IMR-90 (cell line): ENCODE data around the gene NAA60. TPM values are rescaled to one million over a fixed set of nuclear protein-coding genes. Genes with fewer than 3 reads are reported as not detected.
A peak's percentile ranks its signal among the peaks of the same experiment; 100 is the strongest.

ENCODE experiments used
- ATAC-seq: fragments of 200-7000 bp; cut with Tn5 transposase; 2 replicates; pipeline ENCODE4 v1.9.1; 2020; ENCODE audit warnings: low read depth, mild to moderate bottlenecking, moderate library complexity
- BruUV-seq: library from RNA; stranded (reverse); fragments of 400-500 nt; replicated peaks from 2 replicates; lab custom pipeline; 2021; lab: Mats Ljungman, UMichigan
- CTCF ChIA-PET: fragments of 300-600 bp; formaldehyde crosslinking; extraction: SDS; loops from one replicate; lab custom pipeline; 2021; ENCODE audit warnings: antibody characterized with exemption; lab: Yijun Ruan, JAX
- POLR2A ChIA-PET: fragments of 300-600 bp; sonication (Branson Sonifier 250); formaldehyde crosslinking; loops from one replicate; lab custom pipeline; 2022; ENCODE audit warnings: antibody characterized with exemption; ENCODE audit not compliant: unreplicated experiment; lab: Charles Lee
- DNase-seq: peaks from one replicate; pipeline ENCODE4 v3.0.0; 2013
- H2AFZ ChIP-seq: replicated peaks from 2 replicates; pipeline ENCODE3; 2013; ENCODE audit warnings: low read length, mild to moderate bottlenecking; ENCODE audit not compliant: poor library complexity
- H2AK5ac ChIP-seq: 2 replicates; pipeline ENCODE4 v1.6.1; 2013; ENCODE audit warnings: low read depth, low read length, inconsistent platforms
- H2AK9ac ChIP-seq: replicated peaks from 2 replicates; pipeline ENCODE3; 2013; ENCODE audit warnings: mild to moderate bottlenecking, low read depth, low read length, moderate library complexity; ENCODE audit not compliant: poor library complexity
- H2BK120ac ChIP-seq: 2 replicates; pipeline ENCODE4 v1.6.1; 2013; ENCODE audit warnings: low read depth, low read length, inconsistent platforms
- H2BK15ac ChIP-seq: 3 replicates; pipeline ENCODE4 v1.6.1; 2013; ENCODE audit warnings: low read depth, low read length, inconsistent platforms
- H2BK20ac ChIP-seq: 2 replicates; pipeline ENCODE4 v1.6.1; 2013; ENCODE audit warnings: low read depth, mild to moderate bottlenecking, inconsistent platforms, low read length, moderate library complexity
- H2BK5ac ChIP-seq: 2 replicates; pipeline ENCODE4 v1.6.1; 2013; ENCODE audit warnings: mild to moderate bottlenecking, low read depth, low read length, inconsistent platforms; ENCODE audit not compliant: poor library complexity, severe bottlenecking
- H3K14ac ChIP-seq: replicated peaks from 2 replicates; pipeline ENCODE4 v1.6.1; 2013; ENCODE audit warnings: low read depth, low read length, inconsistent platforms
- H3K18ac ChIP-seq: 2 replicates; pipeline ENCODE4 v1.6.1; 2013; ENCODE audit warnings: low read depth, low read length, control low read depth
- H3K23ac ChIP-seq: 2 replicates; pipeline ENCODE4 v1.6.1; 2013; ENCODE audit warnings: low read depth, low read length, inconsistent platforms
- H3K27ac ChIP-seq: 2 replicates; pipeline ENCODE4 v1.5.1; 2013; ENCODE audit warnings: mild to moderate bottlenecking, control low read depth, low read length; ENCODE audit not compliant: insufficient read depth
- H3K27me3 ChIP-seq: 2 replicates; pipeline ENCODE4 v1.6.1; 2013; ENCODE audit warnings: low read length; ENCODE audit not compliant: control insufficient read depth, insufficient read depth
- H3K36me3 ChIP-seq: 2 replicates; pipeline ENCODE4 v1.6.1; 2013; ENCODE audit warnings: low read length, mixed read lengths; ENCODE audit not compliant: control insufficient read depth, insufficient read depth
- H3K4ac ChIP-seq: 2 replicates; pipeline ENCODE4 v1.6.1; 2013; ENCODE audit warnings: low read depth, low read length, inconsistent platforms
- H3K4me1 ChIP-seq: 2 replicates; pipeline ENCODE4 v1.6.1; 2013; ENCODE audit warnings: low read length, mixed read lengths; ENCODE audit not compliant: control insufficient read depth, insufficient read depth
- H3K4me2 ChIP-seq: 2 replicates; pipeline ENCODE4 v1.6.1; 2013; ENCODE audit warnings: low read depth, mild to moderate bottlenecking, control low read depth, low read length, moderate library complexity
- H3K4me3 ChIP-seq: 2 replicates; pipeline ENCODE4 v1.5.1; 2013; ENCODE audit warnings: low read depth, mild to moderate bottlenecking, control low read depth, low read length, moderate library complexity; ENCODE audit not compliant: insufficient read depth
- H3K56ac ChIP-seq: 2 replicates; pipeline ENCODE4 v1.6.1; 2013; ENCODE audit warnings: low read length, inconsistent platforms; ENCODE audit not compliant: insufficient read depth; ENCODE audit errors: extremely low read depth
- H3K79me1 ChIP-seq, 2 experiments: 2 replicates each; pipeline ENCODE4 v1.6.1; 2013; ENCODE audit warnings: low read length in 2 of 2, inconsistent platforms in 1 of 2, low read depth in 1 of 2
- H3K9ac ChIP-seq: 2 replicates; pipeline ENCODE4 v1.6.1; 2013; ENCODE audit warnings: low read depth, low read length, control low read depth
- H3K9me1 ChIP-seq: 2 replicates; pipeline ENCODE4 v1.6.1; 2013; ENCODE audit warnings: low read length, inconsistent platforms; ENCODE audit not compliant: insufficient read depth
- H3K9me3 ChIP-seq: 2 replicates; pipeline ENCODE4 v1.6.1; 2013; ENCODE audit warnings: low read length; ENCODE audit not compliant: control insufficient read depth, insufficient read depth
- H4K20me1 ChIP-seq: 2 replicates; pipeline ENCODE4 v1.6.1; 2013; ENCODE audit warnings: low read length, inconsistent platforms; ENCODE audit not compliant: insufficient read depth
- H4K5ac ChIP-seq: 2 replicates; pipeline ENCODE4 v1.6.1; 2013; ENCODE audit warnings: mild to moderate bottlenecking, low read depth, low read length, control low read depth
- H4K8ac ChIP-seq, 2 experiments: 2 replicates each; pipeline ENCODE4 v1.6.1; 2013; ENCODE audit warnings: low read depth in 2 of 2, low read length in 2 of 2, control low read depth in 1 of 2, inconsistent platforms in 1 of 2
- H4K91ac ChIP-seq: 2 replicates; pipeline ENCODE4 v1.6.1; 2013; ENCODE audit warnings: low read depth, low read length, inconsistent platforms; ENCODE audit not compliant: insufficient read depth
- BHLHE40 ChIP-seq: fragments of 150-350 bp; IDR thresholded peaks from 2 replicates; pipeline ENCODE4 v1.6.1; 2016; ENCODE audit warnings: mild to moderate bottlenecking, low read depth, low read length
- CEBPB ChIP-seq: IDR thresholded peaks from 2 replicates; pipeline ENCODE4 v1.6.1; 2012; ENCODE audit warnings: low read depth, low read length, improper control_type of control experiment
- CHD1 ChIP-seq: IDR thresholded peaks from 2 replicates; pipeline ENCODE4 v1.6.1; 2012; ENCODE audit warnings: low read depth, low read length, improper control_type of control experiment
- MAFK ChIP-seq: IDR thresholded peaks from 2 replicates; pipeline ENCODE4 v1.6.1; 2012; ENCODE audit warnings: low read depth, low read length, improper control_type of control experiment
- MAZ ChIP-seq: IDR thresholded peaks from 2 replicates; pipeline ENCODE4 v1.6.1; 2012; ENCODE audit warnings: low read depth, mild to moderate bottlenecking, low read length, improper control_type of control experiment, moderate library complexity, borderline replicate concordance
- MXI1 ChIP-seq: IDR thresholded peaks from 2 replicates; pipeline ENCODE4 v1.6.1; 2012; ENCODE audit warnings: low read depth, mild to moderate bottlenecking, low read length, moderate library complexity, borderline replicate concordance
- POLR2A ChIP-seq: IDR thresholded peaks from 2 replicates; pipeline ENCODE4 v1.6.1; 2012; ENCODE audit warnings: mild to moderate bottlenecking, low read depth, low read length
- RAD21 ChIP-seq: IDR thresholded peaks from 2 replicates; pipeline ENCODE4 v1.6.1; 2012; ENCODE audit warnings: low read length, improper control_type of control experiment
- RFX5 ChIP-seq: IDR thresholded peaks from 2 replicates; pipeline ENCODE4 v1.8.0; 2012; ENCODE audit warnings: low read depth, mild to moderate bottlenecking, low read length, moderate library complexity
- WGBS, 2 experiments: methylation state at CpG; one replicate each; pipeline versions ENCODE4 v1.1.5 to v1.1.7; 2013; ENCODE audit warnings: missing lambda C conversion rate in 2 of 2; ENCODE audit not compliant: insufficient read length in 1 of 2; ENCODE audit errors: extremely low coverage in 2 of 2; 5-methylcytosine and 5-hydroxymethylcytosine counted together
- dilution Hi-C: fragments of 300-500 bp; cut with HindIII; formaldehyde crosslinking; loops from one replicate; pipeline ENCODE4 v1.14.3; 2018; ENCODE audit warnings: low sequenced_read_pairs; ENCODE audit not compliant: unreplicated experiment
- in situ Hi-C: fragments of 300-500 bp; cut with MboI; formaldehyde crosslinking; loops from 3 replicates; pipeline ENCODE4 v1.14.3; 2019; ENCODE audit warnings: low sequenced_read_pairs, inconsistent platforms, mixed read lengths
- intact Hi-C: fragments of 100-400 bp; cut with micrococcal nuclease; formaldehyde crosslinking; loops from 2 replicates; pipeline ENCODE4 v1.10.0; 2022
- polyA plus RNA-seq, 3 experiments: library from polyadenylated mRNA; depleted of rRNA; stranded (reverse); fragments of >200 nt; gene quantifications; 2 replicates each; pipeline ENCODE4 v1.2.3, GENCODE V29; 2012; ENCODE audit warnings: low replicate concordance in 1 of 3
- total RNA-seq: library from RNA; depleted of rRNA; stranded (reverse); fragments of >200 nt; gene quantifications from 2 replicates; pipeline ENCODE4 v1.2.3, GENCODE V29; 2012
- TF ChIP-seq, protein P1 (sequence below): fragments of 150-350 bp; IDR thresholded peaks from 2 replicates; pipeline ENCODE4 v1.6.1; 2017; ENCODE audit warnings: mild to moderate bottlenecking, antibody characterized with exemption, low read length, low read depth
- TF ChIP-seq, protein P2 (sequence below): fragments of 150-350 bp; IDR thresholded peaks from 2 replicates; pipeline ENCODE4 v1.6.1; 2016; ENCODE audit warnings: low read depth, mild to moderate bottlenecking, low read length, moderate library complexity, borderline replicate concordance

NAA60 gene
- total and polyA plus RNA-seq, 2 of the 4 experiments (the other 2 are of a cell fraction), result 7.5 to 18.0 TPM

GRCh38 chr16:3400446-3400778 is 43.1 kb upstream of the NAA60 start (continued):
- TF ChIP-seq, protein P1, sequence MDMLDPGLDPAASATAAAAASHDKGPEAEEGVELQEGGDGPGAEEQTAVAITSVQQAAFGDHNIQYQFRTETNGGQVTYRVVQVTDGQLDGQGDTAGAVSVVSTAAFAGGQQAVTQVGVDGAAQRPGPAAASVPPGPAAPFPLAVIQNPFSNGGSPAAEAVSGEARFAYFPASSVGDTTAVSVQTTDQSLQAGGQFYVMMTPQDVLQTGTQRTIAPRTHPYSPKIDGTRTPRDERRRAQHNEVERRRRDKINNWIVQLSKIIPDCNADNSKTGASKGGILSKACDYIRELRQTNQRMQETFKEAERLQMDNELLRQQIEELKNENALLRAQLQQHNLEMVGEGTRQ, result no peak
- TF ChIP-seq RFX5 (no peak), MAFK (no peak)

GRCh38 chr16:3400779-3401688 is 42.4 kb upstream of the NAA60 start, which contains the start of the genes ZNF174 and ZSCAN32:
TSS of gene ZNF174 (plus strand) at chr16:3401215. CDS start at chr16:3402005, 790 bp downstream.
TSS of gene ZSCAN32 (minus strand) at chr16:3401004. CDS start at chr16:3397557, 3,447 bp downstream.
- Histone ChIP-seq H4K91ac (no peak within 1 kb of the TSS), H3K79me1 (peaks cover 47 to 63% of the 10 kb centered on the region in 2 experiments), H2AFZ (peak within 1 kb of the TSS; percentile 94), H3K36me3 (peaks cover 39% of the 10 kb centered on the region), H3K27ac (peak within 1 kb of the TSS; percentile 66), H2AK9ac (peak within 1 kb of the TSS; percentile 73), H3K4me3 (peak within 1 kb of the TSS; percentile 73), H2BK5ac (peak within 1 kb of the TSS; percentile 33), H2BK15ac (no peak within 1 kb of the TSS), H4K8ac (peak within 1 kb of the TSS; percentile 59 to 68), H3K18ac (no peak within 1 kb of the TSS), H2BK20ac (no peak within 1 kb of the TSS), H2AK5ac (peak within 1 kb of the TSS; percentile 12; the same call in 1 of the 2 replicates), H3K27me3 (no peaks in the 10 kb centered on the region), H3K4me1 (peaks cover 4% of the 10 kb centered on the region), H3K4me2 (peak within 1 kb of the TSS; percentile 100), H4K20me1 (peaks cover 2% of the 10 kb centered on the region; the same call in 1 of the 2 replicates), H2BK120ac (no peak within 1 kb of the TSS), H3K9me3 (peaks cover 26% of the 10 kb centered on the region), H4K5ac (peak within 1 kb of the TSS; percentile 26), H3K14ac (peak within 1 kb of the TSS; percentile 72), H3K56ac (peak within 1 kb of the TSS; percentile 60), H3K9ac (peak within 1 kb of the TSS; percentile 89), H3K4ac (peak within 1 kb of the TSS; percentile 60), H3K23ac (peak within 1 kb of the TSS; percentile 86), H3K9me1 (no peaks in the 10 kb centered on the region)
- peak; percentile 98 for ATAC-seq
- peak; percentile 99 for DNase-seq
- dilution Hi-C loops (no loop called here), intact Hi-C loops (loop anchor here (2.0 kb wide), 1 partner anchor 58 kb away; no protein-coding TSS in a partner anchor), in situ Hi-C loops (no loop called here)
- no TSS peak for BruUV-seq
- CTCF ChIA-PET, result no interaction called here
- TF ChIP-seq, protein P2, sequence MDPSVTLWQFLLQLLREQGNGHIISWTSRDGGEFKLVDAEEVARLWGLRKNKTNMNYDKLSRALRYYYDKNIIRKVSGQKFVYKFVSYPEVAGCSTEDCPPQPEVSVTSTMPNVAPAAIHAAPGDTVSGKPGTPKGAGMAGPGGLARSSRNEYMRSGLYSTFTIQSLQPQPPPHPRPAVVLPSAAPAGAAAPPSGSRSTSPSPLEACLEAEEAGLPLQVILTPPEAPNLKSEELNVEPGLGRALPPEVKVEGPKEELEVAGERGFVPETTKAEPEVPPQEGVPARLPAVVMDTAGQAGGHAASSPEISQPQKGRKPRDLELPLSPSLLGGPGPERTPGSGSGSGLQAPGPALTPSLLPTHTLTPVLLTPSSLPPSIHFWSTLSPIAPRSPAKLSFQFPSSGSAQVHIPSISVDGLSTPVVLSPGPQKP, result 0 out of 2 replicates have a peak, but pooled peaks have one; percentile 29
- no peak for TF ChIP-seq CEBPB
- TF ChIP-seq POLR2A, result peak; percentile 74
- no peak for TF ChIP-seq RAD21
- TF ChIP-seq MXI1, result peak; percentile 75; the same call in 1 of the 2 replicates
- TF ChIP-seq MAZ, result peak; percentile 69; the same call in 1 of the 2 replicates
- TF ChIP-seq BHLHE40, result peak; percentile 74; the same call in 1 of the 2 replicates
- no peak for TF ChIP-seq CHD1
- POLR2A ChIA-PET, result interaction anchor here (1.0 kb wide), 1 partner anchor 43 kb away, joined by 3 read pairs; no protein-coding TSS in a partner anchor
- WGBS, 2 experiments, result 0% methylated on average over 43 of the region's 95 CpGs; no CpG with 5 or more reads in 1 of the 2 experiments
